GM21367 (cell line): ENCODE results near the gene ARMC6.
"Not testable (repeated sequence)": the region's sequence is repeated elsewhere in the genome, so short reads cannot be mapped to it uniquely, and the experiment has no call there.

Experiments used
- ATAC-seq: cut with Tn5 transposase; IDR thresholded peaks from one replicate; pipeline ENCODE4 v1.9.1; 2021; ENCODE audit not compliant: unreplicated experiment

Gene ARMC6

GRCh38 chr19:19106938-19107337 is 73.5 kb downstream of the ARMC6 start:
- not testable (repeated sequence) for ATAC-seq

DNA sequence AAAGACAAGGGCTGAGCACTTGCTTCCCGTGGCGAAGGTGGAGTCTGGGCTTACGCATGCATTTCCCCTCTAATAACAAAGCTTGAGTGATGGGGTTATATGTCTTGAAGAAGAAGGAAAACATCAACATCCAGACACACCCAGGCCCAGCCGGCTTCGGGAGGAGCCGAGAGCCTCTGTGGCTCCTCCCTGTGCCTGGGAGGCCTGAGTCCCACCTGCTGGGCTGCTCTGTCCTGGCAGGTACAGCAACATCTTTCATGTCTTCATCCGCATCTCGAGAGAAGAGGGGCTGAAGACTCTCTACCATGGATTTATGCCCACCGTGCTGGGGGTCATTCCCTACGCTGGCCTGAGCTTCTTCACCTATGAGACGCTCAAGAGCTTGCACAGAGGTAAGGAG is 74.3 kb downstream of the ARMC6 start:
- ATAC-seq, result no peak
